GM12875 (cell line): ENCODE data around the gene CFAP46.

Source experiments
- H3K4me3 ChIP-seq: one replicate; pipeline ENCODE4 v1.5.1; 2011; ENCODE audit warnings: low read depth, low read length, control low read depth
- TF ChIP-seq, protein P1 (sequence below): IDR thresholded peaks from 2 replicates; pipeline ENCODE4 v1.5.1; 2011; ENCODE audit warnings: low read depth, mild to moderate bottlenecking, control low read depth, inconsistent platforms, low read length, moderate library complexity, borderline replicate concordance; ENCODE audit not compliant: insufficient read depth

CFAP46 gene

DNA sequence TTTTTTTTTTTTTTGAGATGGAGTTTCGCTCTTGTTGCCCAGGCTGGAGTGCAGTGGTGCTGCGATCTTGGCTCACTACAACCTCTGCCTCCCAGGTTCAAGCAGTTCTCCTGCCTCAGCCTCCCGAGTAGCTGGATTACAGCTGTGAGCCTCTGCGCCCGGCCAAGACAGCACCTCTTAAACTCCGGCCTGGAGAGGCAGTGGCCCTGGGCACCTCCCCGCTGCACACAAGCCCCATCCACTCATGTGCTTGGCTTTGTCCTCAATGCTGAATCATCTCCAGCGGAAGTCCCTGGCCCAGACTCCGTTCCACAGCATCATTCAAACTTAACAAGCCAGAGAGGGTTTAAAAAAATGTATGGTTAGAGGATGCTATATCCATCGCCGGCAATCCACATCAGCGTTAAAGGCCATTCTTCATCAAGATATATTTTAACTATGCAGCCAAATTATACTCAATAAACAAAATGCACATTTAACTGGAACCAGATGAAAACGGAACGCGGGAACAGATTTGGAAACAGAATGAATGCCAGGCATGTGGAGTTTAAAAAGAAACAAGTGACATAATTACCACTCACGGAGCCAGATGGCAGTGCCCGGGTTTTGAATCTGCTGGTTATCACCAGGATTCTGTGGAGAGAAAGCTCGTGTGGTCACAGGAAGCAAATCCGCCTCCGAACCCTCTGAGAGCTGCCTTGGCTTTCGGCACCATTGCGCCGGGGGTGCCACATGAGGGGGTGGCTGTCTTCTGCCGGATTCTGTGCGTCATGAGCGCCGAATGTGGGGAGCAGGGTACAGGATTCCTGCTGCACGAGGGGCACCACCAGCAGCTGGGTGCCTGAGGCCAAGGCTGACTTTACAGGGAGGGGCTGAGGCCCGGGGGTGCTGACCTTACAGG lies 45.6 kb upstream of the CFAP46 start:
- TF ChIP-seq, protein P1, sequence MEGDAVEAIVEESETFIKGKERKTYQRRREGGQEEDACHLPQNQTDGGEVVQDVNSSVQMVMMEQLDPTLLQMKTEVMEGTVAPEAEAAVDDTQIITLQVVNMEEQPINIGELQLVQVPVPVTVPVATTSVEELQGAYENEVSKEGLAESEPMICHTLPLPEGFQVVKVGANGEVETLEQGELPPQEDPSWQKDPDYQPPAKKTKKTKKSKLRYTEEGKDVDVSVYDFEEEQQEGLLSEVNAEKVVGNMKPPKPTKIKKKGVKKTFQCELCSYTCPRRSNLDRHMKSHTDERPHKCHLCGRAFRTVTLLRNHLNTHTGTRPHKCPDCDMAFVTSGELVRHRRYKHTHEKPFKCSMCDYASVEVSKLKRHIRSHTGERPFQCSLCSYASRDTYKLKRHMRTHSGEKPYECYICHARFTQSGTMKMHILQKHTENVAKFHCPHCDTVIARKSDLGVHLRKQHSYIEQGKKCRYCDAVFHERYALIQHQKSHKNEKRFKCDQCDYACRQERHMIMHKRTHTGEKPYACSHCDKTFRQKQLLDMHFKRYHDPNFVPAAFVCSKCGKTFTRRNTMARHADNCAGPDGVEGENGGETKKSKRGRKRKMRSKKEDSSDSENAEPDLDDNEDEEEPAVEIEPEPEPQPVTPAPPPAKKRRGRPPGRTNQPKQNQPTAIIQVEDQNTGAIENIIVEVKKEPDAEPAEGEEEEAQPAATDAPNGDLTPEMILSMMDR: no peak
- H3K4me3 ChIP-seq: no peak overlapping the region

DNA sequence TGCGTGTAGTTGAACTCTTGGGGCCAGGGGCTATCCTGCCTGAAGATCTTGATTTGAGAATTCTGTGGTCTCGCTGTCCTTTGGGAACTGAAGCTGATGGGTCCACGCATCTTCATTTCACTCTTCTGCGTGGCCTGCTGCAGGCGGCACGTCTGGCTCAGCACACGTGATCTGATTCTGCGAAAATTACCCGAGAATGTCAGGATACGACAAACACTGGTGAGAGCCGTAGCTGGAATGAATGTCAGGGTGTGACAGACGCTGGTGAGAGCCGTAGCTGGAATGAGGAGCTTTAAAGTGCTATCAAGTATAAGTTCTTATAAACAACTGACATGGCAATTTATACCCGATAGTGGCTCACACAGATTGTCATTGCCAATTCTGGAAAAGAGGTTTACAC lies 44.6 kb upstream of the CFAP46 start:
- TF ChIP-seq, protein P1: no peak
- H3K4me3 ChIP-seq: no peak overlapping the region

DNA sequence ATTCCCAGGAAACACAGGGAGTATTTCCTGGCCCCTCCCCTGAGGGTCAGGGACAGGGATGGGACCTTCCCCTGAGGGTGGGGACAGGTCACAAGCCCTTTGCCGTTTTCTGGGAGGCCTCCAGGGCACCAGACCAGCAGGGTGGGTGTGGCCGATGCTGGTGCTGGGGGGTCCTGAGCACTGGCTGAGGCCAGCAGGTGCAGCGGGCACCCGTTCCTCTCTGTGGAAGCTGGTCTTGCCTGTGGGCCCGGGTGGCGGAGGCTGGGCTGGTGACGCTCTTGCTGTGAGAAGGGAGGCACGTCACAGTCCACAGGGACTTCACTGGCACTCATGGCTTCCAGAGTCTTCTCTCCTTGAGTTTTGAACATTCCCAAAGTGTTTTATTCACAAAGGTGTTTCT lies 44.2 kb upstream of the CFAP46 start:
- TF ChIP-seq, protein P1: no peak
- no peak overlapping the region for H3K4me3 ChIP-seq

DNA sequence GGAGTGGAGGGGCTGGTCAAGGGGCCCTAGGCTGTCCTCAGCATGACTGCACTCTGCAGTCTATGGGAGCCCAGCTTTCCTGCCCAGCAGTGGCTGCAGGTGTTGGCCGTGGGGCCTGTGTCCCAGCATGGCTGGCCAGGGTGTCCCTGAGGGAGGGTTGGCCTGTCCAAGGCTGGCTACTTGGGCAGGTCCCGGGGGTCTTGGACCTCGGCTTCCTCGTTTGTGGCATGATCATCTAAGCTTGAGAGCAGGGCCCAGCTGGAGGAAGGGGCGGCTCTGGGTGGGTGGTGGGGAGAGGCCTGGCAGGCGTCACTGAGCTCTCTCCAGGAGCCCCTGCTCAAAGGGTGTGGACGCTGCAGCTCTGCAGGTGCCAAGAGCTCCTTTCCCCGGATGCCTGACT lies 43.7 kb upstream of the CFAP46 start:
- H3K4me3 ChIP-seq: no peak overlapping the region
- TF ChIP-seq, protein P1: no peak

DNA sequence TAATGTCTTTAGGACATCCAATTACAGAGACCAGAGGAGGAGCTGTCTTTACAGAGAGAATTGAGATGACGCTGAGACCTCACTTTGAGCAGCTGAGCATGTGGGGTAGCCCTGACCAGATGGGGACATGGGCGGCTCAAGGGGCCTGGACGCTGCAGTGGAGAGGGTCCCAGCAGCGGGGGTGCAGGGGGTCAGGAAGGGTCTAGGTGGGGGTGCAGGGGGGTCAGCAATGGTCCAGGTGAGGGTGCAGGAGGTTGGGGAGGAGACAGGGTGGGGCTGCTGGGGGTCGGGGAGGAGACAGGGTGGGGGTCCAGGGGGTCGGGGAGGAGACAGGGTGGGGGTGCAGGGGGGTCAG lies 43.2 kb upstream of the CFAP46 start:
- no peak overlapping the region for H3K4me3 ChIP-seq
- TF ChIP-seq, protein P1: no peak

DNA sequence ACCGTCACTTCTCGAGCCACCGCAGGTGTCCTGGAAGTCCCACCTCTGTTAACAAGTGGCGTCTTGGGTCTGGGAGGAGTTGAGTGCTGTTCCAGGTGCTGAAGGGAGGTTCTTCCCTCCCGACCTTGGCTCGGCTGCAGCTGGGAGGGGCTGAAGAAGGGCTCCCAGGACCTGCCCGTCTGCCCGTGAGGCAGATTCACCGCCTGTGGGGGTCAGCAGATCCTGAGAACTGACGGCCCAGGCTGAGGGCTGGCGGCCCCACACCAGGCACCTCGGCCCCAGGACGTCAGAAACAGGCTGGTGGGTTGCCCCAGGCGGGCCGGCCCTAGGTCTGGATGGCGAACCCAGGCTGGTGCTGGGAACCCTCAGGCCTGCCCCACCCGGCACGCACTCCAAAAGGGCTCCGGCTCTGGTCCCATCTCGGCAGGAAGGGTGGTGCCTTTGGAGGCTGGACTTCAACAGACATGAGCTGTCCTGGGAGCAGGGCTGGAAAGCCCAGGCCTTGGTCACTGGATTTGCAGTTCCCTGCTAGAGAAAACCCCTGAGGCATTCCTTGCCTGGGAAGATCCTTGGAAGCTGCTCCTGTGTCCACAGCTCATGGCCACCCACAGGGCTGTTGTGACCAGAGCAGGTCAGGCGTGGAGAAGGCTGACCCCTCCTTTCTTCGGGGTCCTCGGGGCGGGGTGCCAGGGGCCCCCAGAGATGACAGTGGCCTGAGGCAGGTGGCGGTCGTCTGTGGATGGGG lies 42.6 kb upstream of the CFAP46 start:
- TF ChIP-seq, protein P1: no peak
- no peak overlapping the region for H3K4me3 ChIP-seq

DNA sequence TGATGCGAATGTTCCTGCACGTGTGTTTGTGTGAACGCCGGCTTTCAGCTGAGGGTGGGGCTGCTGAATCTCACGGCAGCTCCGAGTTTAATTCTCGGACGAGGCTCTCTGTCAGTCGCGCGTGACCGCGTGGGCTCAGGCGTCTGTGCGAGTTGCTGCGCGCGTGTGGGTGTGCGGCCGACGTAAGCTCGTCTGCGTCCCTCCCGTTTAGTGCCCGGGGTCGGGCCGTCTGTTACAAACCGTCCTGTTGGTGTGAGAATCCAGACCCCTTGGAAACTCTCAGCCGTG lies 41.6 kb upstream of the CFAP46 start:
- TF ChIP-seq, protein P1: no peak
- H3K4me3 ChIP-seq: no peak overlapping the region
